Tibial nerve (tissue), 4 donors: ENCODE measurements around the gene FSCN2. TPM values are rescaled to one million over a fixed set of nuclear protein-coding genes. Genes with fewer than 3 reads are reported as not detected.

Source experiments
- DNase-seq, 2 donors: peaks; one replicate each; pipeline ENCODE4 v3.0.0-alpha.2; 2019; ENCODE audit warnings: low spot score in 2 of 2
- H3K27ac ChIP-seq, 4 donors: fragments of 200-600 bp; sonication (generic) in 3 of 4; one replicate each; pipeline ENCODE4 v1.5.1; 2017 to 2019; ENCODE audit warnings: mild to moderate bottlenecking in 1 of 4
- H3K27me3 ChIP-seq, 2 donors: fragments of 200-600 bp; sonication (generic) in 1 of 2; one replicate each; pipeline versions ENCODE4 v1.5.1 to v1.6.0; 2017 to 2019
- H3K36me3 ChIP-seq, 3 donors: fragments of 200-600 bp; sonication (generic); one replicate each; pipeline ENCODE4 v1.5.1; 2018 to 2019
- H3K4me1 ChIP-seq, 4 donors: fragments of 200-600 bp; sonication (generic) in 3 of 4; one replicate each; pipeline ENCODE4 v1.5.1; 2017 to 2019
- H3K4me3 ChIP-seq, 4 donors: fragments of 200-600 bp; sonication (generic) in 3 of 4; one replicate each; pipeline ENCODE4 v1.5.1; 2017 to 2019; ENCODE audit warnings: mild to moderate bottlenecking in 1 of 4, moderate library complexity in 1 of 4
- H3K9me3 ChIP-seq, 4 donors: fragments of 200-600 bp; sonication (generic) in 3 of 4; one replicate each; pipeline ENCODE4 v1.5.1; 2017 to 2019
- CTCF ChIP-seq, 5 experiments: fragments of 200-600 bp in 3 of 5; fragments of 450-650 bp in 2 of 5; sonication (generic) in 3 of 5; IDR thresholded peaks; one replicate each; pipeline ENCODE4 v1.5.1; 2016 to 2019; ENCODE audit warnings: antibody characterized with exemption in 5 of 5, mild to moderate bottlenecking in 3 of 5, moderate library complexity in 2 of 5
- EP300 ChIP-seq, 2 donors: sonication (generic); formaldehyde crosslinking; IDR thresholded peaks; one replicate each; pipeline ENCODE4 v1.6.1; 2017; ENCODE audit warnings: antibody characterized with exemption in 2 of 2, mild to moderate bottlenecking in 1 of 2
- POLR2A ChIP-seq, 2 donors: fragments of 450-650 bp; IDR thresholded peaks; one replicate each; pipeline ENCODE4 v1.6.1; 2017; ENCODE audit warnings: antibody characterized with exemption in 2 of 2, mild to moderate bottlenecking in 2 of 2, moderate library complexity in 2 of 2
- WGBS, 2 donors: methylation state at CpG; one replicate each; pipeline ENCODE4 v1.1.5; 2018; 5-methylcytosine and 5-hydroxymethylcytosine counted together
- total RNA-seq, 4 donors: library from RNA; depleted of rRNA; stranded (reverse); fragments of >200 nt; gene quantifications; one replicate each; pipeline ENCODE4 v1.1.0, GENCODE V29; 2016

FSCN2 gene
- total RNA-seq, 4 donors from 2014 or later: 0.42 to 4.4 (median 3.7) TPM

- Histone ChIP-seq H3K27ac (no peak overlapping the region), H3K4me3 (no peak overlapping the region), H3K4me1 (peaks cover 0 to 17% (median 13%) of the 10 kb centered on the region in 4 donors), H3K36me3 (peaks cover 0 to 59% (median 7%) of the 10 kb centered on the region in 3 donors), H3K27me3 (no peaks in the 10 kb centered on the region), H3K9me3 (no peaks in the 10 kb centered on the region)
- TF ChIP-seq CTCF (IDR thresholded peaks at IDR 0.05) (no peak), EP300 (IDR thresholded peaks at IDR 0.05) (no peak), POLR2A (IDR thresholded peaks at IDR 0.05) (no peak)
- WGBS, 2 donors: 85 to 95% methylated on average over 4 to 6 of the region's 6 CpGs
- no peak for DNase-seq
Measured at GRCh38 chr17:81556863-81557262, 28.7 kb downstream of the FSCN2 start.

GRCh38 chr17:81557276-81558114 lies 29.3 kb downstream of the FSCN2 start:
- H3K36me3 ChIP-seq: peaks cover 0 to 65% (median 7%) of the 10 kb centered on the region in 3 donors
- H3K27me3 ChIP-seq: no peaks in the 10 kb centered on the region
- no peak overlapping the region for H3K27ac ChIP-seq
- WGBS, 2 donors: 81 to 84% methylated on average over 20 to 21 of the region's 21 CpGs
- no peak overlapping the region for H3K4me3 ChIP-seq
- no peaks in the 10 kb centered on the region for H3K9me3 ChIP-seq
- TF ChIP-seq CTCF (IDR thresholded peaks at IDR 0.05): no peak
- no peak for TF ChIP-seq EP300 (IDR thresholded peaks at IDR 0.05)
- TF ChIP-seq POLR2A (IDR thresholded peaks at IDR 0.05): no peak
- H3K4me1 ChIP-seq: peaks cover 0 to 17% (median 13%) of the 10 kb centered on the region in 4 donors
- no peak for DNase-seq

GRCh38 chr17:81558115-81558468 lies 29.9 kb downstream of the FSCN2 start:
- peaks cover 0 to 71% (median 7%) of the 10 kb centered on the region in 3 donors for H3K36me3 ChIP-seq
- H3K9me3 ChIP-seq: no peaks in the 10 kb centered on the region
- TF ChIP-seq POLR2A (IDR thresholded peaks at IDR 0.05) (no peak), EP300 (IDR thresholded peaks at IDR 0.05) (no peak), CTCF (IDR thresholded peaks at IDR 0.05) (no peak)
- H3K27ac ChIP-seq: no peak overlapping the region
- no peak overlapping the region for H3K4me3 ChIP-seq
- 80 to 87% methylated on average over 8 to 12 of the region's 12 CpGs for WGBS, 2 donors
- H3K4me1 ChIP-seq: peaks cover 0 to 13% (median 11%) of the 10 kb centered on the region in 4 donors
- no peak for DNase-seq
- H3K27me3 ChIP-seq: no peaks in the 10 kb centered on the region

GRCh38 chr17:81558941-81559806 lies 31.0 kb downstream of the FSCN2 start:
- no peak for DNase-seq
- H3K9me3 ChIP-seq: no peaks in the 10 kb centered on the region
- H3K27ac ChIP-seq: no peak overlapping the region
- peaks cover 0 to 82% (median 7%) of the 10 kb centered on the region in 3 donors for H3K36me3 ChIP-seq
- WGBS, 2 donors: 69 to 83% methylated on average over 13 to 19 of the region's 27 CpGs
- H3K4me1 ChIP-seq: peaks cover 0 to 2% (median under 1%) of the 10 kb centered on the region in 4 donors
- TF ChIP-seq EP300 (IDR thresholded peaks at IDR 0.05) (no peak), POLR2A (IDR thresholded peaks at IDR 0.05) (no peak), CTCF (IDR thresholded peaks at IDR 0.05) (no peak)
- H3K27me3 ChIP-seq: no peaks in the 10 kb centered on the region
- no peak overlapping the region for H3K4me3 ChIP-seq
